H1 (cell line): ENCODE measurements around the gene MAN1C1. TPM values are rescaled to one million over a fixed set of nuclear protein-coding genes. Genes with fewer than 3 reads are reported as not detected.

Experiments
- CTCF ChIA-PET: fragments of 300-600 bp; sonication (Branson Sonifier 250); formaldehyde crosslinking; loops from one replicate; lab custom pipeline; 2021; ENCODE audit not compliant: partially characterized antibody; lab: Charles Lee
- POLR2A ChIA-PET: fragments of 300-600 bp; sonication (Branson Sonifier 250); formaldehyde crosslinking; loops from one replicate; lab custom pipeline; 2021; ENCODE audit warnings: inconsistent platforms; ENCODE audit not compliant: partially characterized antibody; lab: Charles Lee
- DNase-seq, 2 experiments: peaks; one replicate each; pipeline versions ENCODE4 v3.0.0 to v3.0.0-alpha.2; 2010 to 2022; ENCODE audit warnings: low spot score in 2 of 2, low read depth in 1 of 2, mixed read lengths in 1 of 2
- FAIRE-seq: peaks from 2 replicates; lab custom pipeline; 2011; peaks lifted over from hg19 to GRCh38; lab: Jason Lieb, UNC
- H2AFZ ChIP-seq: 2 replicates; pipeline ENCODE4 v1.8.1; 2012; ENCODE audit warnings: low read length, inconsistent platforms
- H2AK5ac ChIP-seq: 2 replicates; pipeline ENCODE4 v1.6.1; 2013; ENCODE audit warnings: low read depth, low read length
- H2BK120ac ChIP-seq: replicated peaks from 2 replicates; pipeline ENCODE3; 2013; ENCODE audit warnings: low read depth, low read length, inconsistent platforms
- H2BK12ac ChIP-seq: 2 replicates; pipeline ENCODE4 v1.6.1; 2013; ENCODE audit warnings: low read depth, low read length
- H2BK15ac ChIP-seq: 2 replicates; pipeline ENCODE4 v1.6.1; 2013; ENCODE audit warnings: low read length
- H2BK20ac ChIP-seq: 2 replicates; pipeline ENCODE4 v1.6.1; 2013; ENCODE audit warnings: low read length
- H2BK5ac ChIP-seq: 2 replicates; pipeline ENCODE4 v1.6.1; 2013; ENCODE audit warnings: low read depth, low read length
- H3K14ac ChIP-seq: 2 replicates; pipeline ENCODE4 v1.6.1; 2013; ENCODE audit warnings: inconsistent platforms; ENCODE audit not compliant: insufficient read length
- H3K18ac ChIP-seq: 2 replicates; pipeline ENCODE4 v1.6.1; 2013; ENCODE audit warnings: low read length; ENCODE audit errors: extremely low read depth
- H3K23ac ChIP-seq: 2 replicates; pipeline ENCODE4 v1.6.1; 2013; ENCODE audit warnings: inconsistent platforms; ENCODE audit not compliant: insufficient read length
- H3K23me2 ChIP-seq: 2 replicates; pipeline ENCODE4 v1.6.1; 2013; ENCODE audit warnings: low read depth, low read length
- H3K27ac ChIP-seq: 2 replicates; pipeline ENCODE4 v1.6.1; 2011; ENCODE audit warnings: low read depth, low read length, inconsistent platforms
- H3K27me3 ChIP-seq, 4 experiments: replicated peaks in 1 of 4; 1 replicate in 1 of 4; 2 replicates in 3 of 4; pipeline versions ENCODE4 v1.6.1 to v1.8.1; 2011 to 2013; ENCODE audit warnings: low read length in 3 of 4, mild to moderate bottlenecking in 3 of 4, inconsistent platforms in 2 of 4, mixed read lengths in 2 of 4, moderate library complexity in 1 of 4; ENCODE audit not compliant: control insufficient read depth in 3 of 4, insufficient read depth in 3 of 4; ENCODE audit errors: extremely low read depth in 1 of 4
- H3K36me3 ChIP-seq, 4 experiments: 2 replicates each; pipeline versions ENCODE4 v1.6.1 to v1.8.1; 2011 to 2013; ENCODE audit warnings: mild to moderate bottlenecking in 4 of 4, low read length in 3 of 4, moderate library complexity in 2 of 4, control low read depth in 1 of 4, inconsistent platforms in 1 of 4; ENCODE audit not compliant: insufficient read depth in 4 of 4, control insufficient read depth in 2 of 4
- H3K4ac ChIP-seq: replicated peaks from 2 replicates; pipeline ENCODE3; 2013; ENCODE audit warnings: low read length, low read depth, mixed read lengths, inconsistent platforms; ENCODE audit not compliant: insufficient read length
- H3K4me1 ChIP-seq, 4 experiments: replicated peaks in 1 of 4; 1 replicate in 1 of 4; 2 replicates in 3 of 4; pipeline versions ENCODE4 v1.6.1 to v1.8.1; 2011 to 2013; ENCODE audit warnings: low read length in 3 of 4, inconsistent platforms in 2 of 4, mixed read lengths in 1 of 4; ENCODE audit not compliant: insufficient read depth in 4 of 4, control insufficient read depth in 3 of 4
- H3K4me2 ChIP-seq, 2 experiments: 2 replicates each; pipeline versions ENCODE4 v1.6.1 to v1.8.1; 2011 to 2013; ENCODE audit warnings: low read depth in 2 of 2, low read length in 2 of 2, control low read depth in 1 of 2, inconsistent platforms in 1 of 2, mild to moderate bottlenecking in 1 of 2; ENCODE audit not compliant: insufficient read depth in 1 of 2
- H3K4me3 ChIP-seq, 4 experiments: fragments of 200-600, 300-600 bp in 1 of 4; sonication (generic), shearing (Covaris generic), sonication (Bioruptor Twin) in 1 of 4; 2 replicates each; pipeline versions ENCODE4 v1.5.1 to v1.8.1; 2011 to 2016; ENCODE audit warnings: low read length in 4 of 4, low read depth in 3 of 4, control low read depth in 2 of 4, inconsistent platforms in 2 of 4, mild to moderate bottlenecking in 2 of 4, mixed read lengths in 1 of 4, moderate library complexity in 1 of 4; ENCODE audit not compliant: insufficient read depth in 2 of 4; ENCODE audit errors: extremely low read depth in 1 of 4
- H3K56ac ChIP-seq: replicated peaks from 2 replicates; pipeline ENCODE3; 2013; ENCODE audit warnings: low read depth, mild to moderate bottlenecking, mixed read lengths, low read length, inconsistent platforms; ENCODE audit not compliant: insufficient read length
- H3K79me1 ChIP-seq: 2 replicates; pipeline ENCODE4 v1.6.1; 2013; ENCODE audit warnings: low read depth, low read length, control low read depth
- H3K79me2 ChIP-seq, 2 experiments: 2 replicates each; pipeline versions ENCODE4 v1.6.1 to v1.8.1; 2012 to 2013; ENCODE audit warnings: low read length in 2 of 2, mild to moderate bottlenecking in 2 of 2, inconsistent platforms in 1 of 2; ENCODE audit not compliant: insufficient read depth in 2 of 2, control insufficient read depth in 1 of 2
- H3K9ac ChIP-seq, 4 experiments: replicated peaks in 1 of 4; 1 replicate in 1 of 4; 2 replicates in 3 of 4; pipeline versions ENCODE4 v1.6.1 to v1.8.1; 2011 to 2013; ENCODE audit warnings: low read depth in 3 of 4, low read length in 3 of 4, control low read depth in 2 of 4, mild to moderate bottlenecking in 2 of 4, moderate library complexity in 2 of 4, inconsistent platforms in 1 of 4; ENCODE audit errors: extremely low read depth in 1 of 4
- H3K9me3 ChIP-seq, 2 experiments: 2 replicates each; pipeline versions ENCODE4 v1.6.1 to v1.8.1; 2012 to 2013; ENCODE audit warnings: mild to moderate bottlenecking in 2 of 2, moderate library complexity in 2 of 2, control low read depth in 1 of 2, inconsistent platforms in 1 of 2, low read depth in 1 of 2, low read length in 1 of 2, mixed read lengths in 1 of 2; ENCODE audit not compliant: insufficient read depth in 2 of 2
- H4K20me1 ChIP-seq, 2 experiments: replicated peaks in 1 of 2; 2 replicates each; pipeline versions ENCODE3 to v1.8.1; 2011 to 2013; ENCODE audit warnings: inconsistent platforms in 2 of 2, low read length in 2 of 2, mild to moderate bottlenecking in 1 of 2; ENCODE audit not compliant: insufficient read depth in 2 of 2, control insufficient read depth in 1 of 2
- H4K5ac ChIP-seq: 2 replicates; pipeline ENCODE4 v1.6.1; 2013; ENCODE audit warnings: low read length, low read depth, mixed read lengths, inconsistent platforms; ENCODE audit not compliant: insufficient read length
- H4K8ac ChIP-seq: 2 replicates; pipeline ENCODE4 v1.8.0; 2013; ENCODE audit warnings: mild to moderate bottlenecking, moderate library complexity, low read length, inconsistent platforms; ENCODE audit not compliant: insufficient read depth; ENCODE audit errors: extremely low read depth
- H4K91ac ChIP-seq: replicated peaks from 2 replicates; pipeline ENCODE3; 2013; ENCODE audit warnings: low read length, mixed read lengths, inconsistent platforms; ENCODE audit not compliant: insufficient read length
- BRCA1 ChIP-seq: IDR thresholded peaks from 2 replicates; pipeline ENCODE4 v1.6.1; 2012; ENCODE audit warnings: low read depth, low read length, improper control_type of control experiment
- CEBPB ChIP-seq: IDR thresholded peaks from 2 replicates; pipeline ENCODE4 v1.6.1; 2012; ENCODE audit warnings: low read depth, low read length
- EZH2 ChIP-seq: fragments of 200-600 bp; sonication (generic); IDR thresholded peaks from 2 replicates; pipeline ENCODE4 v1.7.1; 2012; ENCODE audit warnings: low read depth, mild to moderate bottlenecking, moderate library complexity, low read length, inconsistent platforms; ENCODE audit not compliant: severe bottlenecking
- SRF ChIP-seq: IDR thresholded peaks from 2 replicates; pipeline ENCODE4 v1.6.1; 2011; ENCODE audit warnings: mild to moderate bottlenecking, low read depth, low read length, moderate library complexity
- TAF1 ChIP-seq: IDR thresholded peaks from 2 replicates; pipeline ENCODE4 v1.6.1; 2011; ENCODE audit warnings: mild to moderate bottlenecking, low read depth, low read length
- WGBS, 2 experiments: shearing (Covaris generic) in 1 of 2; methylation state at CpG; one replicate each; pipeline versions ENCODE4 v1.1.6 to v1.1.7; 2013 to 2015; ENCODE audit warnings: low lambda C conversion rate in 2 of 2, mixed read lengths in 2 of 2, inconsistent platforms in 1 of 2, low coverage in 1 of 2, missing lambda C conversion rate in 1 of 2; ENCODE audit not compliant: insufficient replicate concordance in 2 of 2, insufficient coverage in 1 of 2, insufficient read length in 1 of 2; ENCODE audit errors: extremely low coverage in 1 of 2, missing lambda C conversion rate in 1 of 2; 5-methylcytosine and 5-hydroxymethylcytosine counted together
- polyA plus RNA-seq, 7 experiments: library from polyadenylated mRNA; depleted of rRNA in 3 of 7; stranded (reverse) in 5 of 7; unstranded in 2 of 7; fragments of >200 nt in 5 of 7; fragments of 200-250 nt in 2 of 7; gene quantifications; 1 replicate in 5 of 7; 2 replicates in 1 of 7; 4 replicates in 1 of 7; pipeline versions ENCODE4 v1.2.1 to v1.2.3, GENCODE V29; 2011 to 2013; ENCODE audit warnings: missing spikeins in 2 of 7, mixed read lengths in 2 of 7
- total RNA-seq: library from RNA; stranded (reverse); fragmentation: NEBNext Ultra II Directional; extraction: Animal tissue kit (Norgen Biotek cat#: 25700); gene quantifications from 2 replicates; pipeline ENCODE4 v1.2.1, GENCODE V29; 2021

The MAN1C1 gene
- total and polyA plus RNA-seq, 2 of the 8 experiments (the other 6 are each of a cell fraction or from before 2014, with no cell fraction given): 7.8 to 15.2 TPM

- whole genome bisulfite sequencing, 2 experiments: 86% methylated on average over 4 of the region's 4 CpGs; no CpG with 5 or more reads in 1 of the 2 experiments
- H2BK15ac ChIP-seq: no peak overlapping the region
- H3K4ac ChIP-seq: no peak overlapping the region
- H3K9me3 ChIP-seq: no peaks in the 10 kb centered on the region
- H3K4me3 ChIP-seq: no peak overlapping the region
- DNase-seq: no peak
- H3K14ac ChIP-seq: no peak overlapping the region
- no peaks in the 10 kb centered on the region for H3K79me2 ChIP-seq
- no peaks in the 10 kb centered on the region for H3K79me1 ChIP-seq
- no peak overlapping the region for H4K91ac ChIP-seq
- no peak overlapping the region for H3K23ac ChIP-seq
- no peak overlapping the region for H2AFZ ChIP-seq
- no peak overlapping the region for H3K4me2 ChIP-seq
- H3K18ac ChIP-seq: no peak overlapping the region
- no peaks in the 10 kb centered on the region for H4K20me1 ChIP-seq
- H2AK5ac ChIP-seq: no peak overlapping the region
- ChIA-PET CTCF (no interaction called here), POLR2A (no interaction called here)
- no peak overlapping the region for H4K8ac ChIP-seq
- no peaks in the 10 kb centered on the region for H3K36me3 ChIP-seq
- H2BK5ac ChIP-seq: no peak overlapping the region
- H4K5ac ChIP-seq: no peak overlapping the region
- no peak overlapping the region for H3K56ac ChIP-seq
- H2BK120ac ChIP-seq: no peak overlapping the region
- H2BK20ac ChIP-seq: no peak overlapping the region
- H3K27ac ChIP-seq: no peak overlapping the region
- H3K9ac ChIP-seq: no peak overlapping the region
- H3K27me3 ChIP-seq: no peaks in the 10 kb centered on the region
- no peak for FAIRE-seq
- no peak overlapping the region for H2BK12ac ChIP-seq
- H3K4me1 ChIP-seq: no peaks in the 10 kb centered on the region
- H3K23me2 ChIP-seq: no peaks in the 10 kb centered on the region
- TF ChIP-seq SRF: no peak
- no peak for TF ChIP-seq BRCA1
- TF ChIP-seq CEBPB: no peak
- TF ChIP-seq EZH2: no peak
- TF ChIP-seq TAF1: no peak
Observed at GRCh38 chr1:25629836-25630235, 13.2 kb downstream of the MAN1C1 start.
